ENCODE results near the gene LRRC32. TPM values are rescaled to one million over a fixed set of nuclear protein-coding genes. Genes with fewer than 3 reads are reported as not detected.
A peak's percentile ranks its signal among the peaks of the same experiment; 100 is the strongest.

LRRC32 gene
- total RNA-seq, 1 donor from 2014 or later: 39.6 TPM

- no peak for TF ChIP-seq CTCF (IDR thresholded peaks at IDR 0.05)
- Mint-ChIP-seq H3K4me3 (ENCODE audit: unreplicated experiment) (no peak overlapping the region), H3K36me3 (ENCODE audit: unreplicated experiment) (no peaks in the 10 kb centered on the region), H3K9me3 (ENCODE audit: unreplicated experiment) (peaks cover 9% of the 10 kb centered on the region), H3K4me1 (ENCODE audit: unreplicated experiment) (peaks cover 3% of the 10 kb centered on the region), H3K27me3 (ENCODE audit: unreplicated experiment) (no peaks in the 10 kb centered on the region), H3K27ac (ENCODE audit: unreplicated experiment) (no peak overlapping the region)
- peak; percentile 46 for DNase-seq (ENCODE audit: extremely low spot score, unreplicated experiment)
Observed at GRCh38 chr11:76627606-76628005, 42.9 kb downstream of the LRRC32 start.

- no peak for DNase-seq (ENCODE audit: extremely low spot score, unreplicated experiment)
- no peak overlapping the region for H3K27ac Mint-ChIP-seq (ENCODE audit: unreplicated experiment)
Observed at GRCh38 chr11:76626921-76627401, 43.6 kb downstream of the LRRC32 start.

GRCh38 chr11:76626266-76626665, 44.3 kb downstream of the LRRC32 start:
- Mint-ChIP-seq H3K27me3 (ENCODE audit: unreplicated experiment) (no peaks in the 10 kb centered on the region), H3K36me3 (ENCODE audit: unreplicated experiment) (no peaks in the 10 kb centered on the region), H3K9me3 (ENCODE audit: unreplicated experiment) (peaks cover 9% of the 10 kb centered on the region), H3K4me3 (ENCODE audit: unreplicated experiment) (no peak overlapping the region), H3K27ac (ENCODE audit: unreplicated experiment) (no peak overlapping the region), H3K4me1 (ENCODE audit: unreplicated experiment) (peaks cover 3% of the 10 kb centered on the region)
- TF ChIP-seq CTCF (IDR thresholded peaks at IDR 0.05): no peak
- no peak for DNase-seq (ENCODE audit: extremely low spot score, unreplicated experiment)

More at GRCh38 chr11:76626921-76627401, 43.6 kb downstream of the LRRC32 start:
- no peaks in the 10 kb centered on the region for H3K36me3 Mint-ChIP-seq (ENCODE audit: unreplicated experiment)
- H3K27me3 Mint-ChIP-seq (ENCODE audit: unreplicated experiment): no peaks in the 10 kb centered on the region
- TF ChIP-seq CTCF (IDR thresholded peaks at IDR 0.05): no peak
- peaks cover 3% of the 10 kb centered on the region for H3K4me1 Mint-ChIP-seq (ENCODE audit: unreplicated experiment)
- peaks cover 9% of the 10 kb centered on the region for H3K9me3 Mint-ChIP-seq (ENCODE audit: unreplicated experiment)
- no peak overlapping the region for H3K4me3 Mint-ChIP-seq (ENCODE audit: unreplicated experiment)

- Mint-ChIP-seq H3K4me1 (ENCODE audit: unreplicated experiment) (peaks cover 6% of the 10 kb centered on the region), H3K27ac (ENCODE audit: unreplicated experiment) (no peak overlapping the region), H3K9me3 (ENCODE audit: unreplicated experiment) (peaks cover 13% of the 10 kb centered on the region), H3K27me3 (ENCODE audit: unreplicated experiment) (no peaks in the 10 kb centered on the region), H3K36me3 (ENCODE audit: unreplicated experiment) (no peaks in the 10 kb centered on the region), H3K4me3 (ENCODE audit: unreplicated experiment) (no peak overlapping the region)
- DNase-seq (ENCODE audit: extremely low spot score, unreplicated experiment): no peak
- no peak for TF ChIP-seq CTCF (IDR thresholded peaks at IDR 0.05)
Observed at GRCh38 chr11:76625472-76626186, 44.9 kb downstream of the LRRC32 start.

GRCh38 chr11:76624500-76625379, 45.8 kb downstream of the LRRC32 start:
- no peak for DNase-seq (ENCODE audit: extremely low spot score, unreplicated experiment)
- H3K27me3 Mint-ChIP-seq (ENCODE audit: unreplicated experiment): no peaks in the 10 kb centered on the region
- peaks cover 9% of the 10 kb centered on the region for H3K4me1 Mint-ChIP-seq (ENCODE audit: unreplicated experiment)
- H3K27ac Mint-ChIP-seq (ENCODE audit: unreplicated experiment): no peak overlapping the region
- peaks cover 16% of the 10 kb centered on the region for H3K9me3 Mint-ChIP-seq (ENCODE audit: unreplicated experiment)
- no peaks in the 10 kb centered on the region for H3K36me3 Mint-ChIP-seq (ENCODE audit: unreplicated experiment)
- no peak overlapping the region for H3K4me3 Mint-ChIP-seq (ENCODE audit: unreplicated experiment)
- no peak for TF ChIP-seq CTCF (IDR thresholded peaks at IDR 0.05)

Measured in osteocyte (in vitro differentiated cells).